ENCODE data around the gene PDE4DIP.
"Not testable (repeated sequence)": the region's sequence is repeated elsewhere in the genome, so short reads cannot be mapped to it uniquely, and the experiment has no call there.

PDE4DIP gene

DNA sequence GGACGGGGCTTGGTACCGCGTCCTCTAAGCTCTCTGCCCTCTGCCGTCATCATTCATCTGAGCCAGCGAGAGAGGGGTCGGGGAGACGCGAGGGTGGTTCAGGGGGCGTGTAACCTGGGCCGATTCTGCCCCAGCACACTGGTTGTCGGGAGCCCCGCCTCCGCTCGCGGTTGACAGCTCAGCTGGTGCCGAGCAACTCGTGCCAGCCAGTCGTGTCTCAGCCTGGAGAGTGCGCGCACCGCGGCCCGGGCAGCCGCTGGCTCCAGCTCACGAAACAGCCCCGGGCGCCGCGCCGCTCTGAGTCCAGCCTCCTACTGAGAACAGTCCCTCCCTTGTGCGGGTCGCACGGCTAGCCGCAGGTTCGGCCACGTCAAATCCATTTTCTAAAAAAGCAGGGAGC, at the start of gene PDE4DIP:
Gene PDE4DIP, plus strand, starts transcription at position 209 of the 400 bp plus-strand sequence. CDS start 347 bp downstream, outside the sequence.
- not testable (repeated sequence) for H3K27ac ChIP-seq; H3K4me1 ChIP-seq (ENCODE audit: control insufficient read depth in 1 of 2, insufficient read depth in 1 of 2, low read depth in 1 of 2, low read length in 1 of 2); H3K36me3 ChIP-seq; H3K9me3 ChIP-seq; H3K4me3 ChIP-seq (ENCODE audit: low read depth in 1 of 2, low read length in 1 of 2); H3K27me3 ChIP-seq

DNA sequence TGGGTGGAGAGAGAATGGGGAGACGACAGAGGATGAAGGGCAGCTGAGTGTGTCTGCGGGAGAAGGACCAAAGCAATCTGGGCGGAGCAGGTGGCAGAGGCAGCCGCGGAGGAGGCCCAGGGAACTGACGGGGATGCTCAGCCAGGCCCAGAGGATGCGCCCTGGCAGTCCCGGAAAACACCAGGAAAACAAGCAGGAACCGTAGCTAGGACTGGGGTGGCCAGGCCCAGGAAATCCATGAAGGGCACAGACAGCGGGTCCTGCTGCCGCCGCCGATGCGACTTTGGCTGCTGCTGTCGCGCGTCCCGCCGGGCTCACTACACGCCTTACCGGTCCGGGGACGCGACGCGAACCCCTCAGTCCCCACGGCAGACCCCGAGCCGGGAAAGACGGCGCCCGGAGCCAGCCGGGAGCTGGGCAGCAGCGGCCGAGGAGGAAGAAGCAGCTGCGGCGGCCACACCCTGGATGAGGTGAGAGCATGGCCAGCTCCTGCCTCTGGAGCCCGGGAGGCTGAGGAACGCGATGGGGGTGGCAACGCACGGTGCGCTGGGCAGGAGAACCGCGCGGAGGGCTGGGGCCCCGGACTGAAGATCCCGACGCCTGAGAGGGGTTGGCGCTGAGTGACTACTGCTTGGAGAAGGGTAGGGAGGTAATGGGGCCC, 35.8 kb upstream of the PDE4DIP start:
- not testable (repeated sequence) for H3K27me3 ChIP-seq; H3K27ac ChIP-seq; H3K4me1 ChIP-seq (ENCODE audit: control insufficient read depth in 1 of 2, insufficient read depth in 1 of 2, low read depth in 1 of 2, low read length in 1 of 2); H3K4me3 ChIP-seq (ENCODE audit: low read depth in 1 of 2, low read length in 1 of 2); H3K36me3 ChIP-seq; H3K9me3 ChIP-seq

DNA sequence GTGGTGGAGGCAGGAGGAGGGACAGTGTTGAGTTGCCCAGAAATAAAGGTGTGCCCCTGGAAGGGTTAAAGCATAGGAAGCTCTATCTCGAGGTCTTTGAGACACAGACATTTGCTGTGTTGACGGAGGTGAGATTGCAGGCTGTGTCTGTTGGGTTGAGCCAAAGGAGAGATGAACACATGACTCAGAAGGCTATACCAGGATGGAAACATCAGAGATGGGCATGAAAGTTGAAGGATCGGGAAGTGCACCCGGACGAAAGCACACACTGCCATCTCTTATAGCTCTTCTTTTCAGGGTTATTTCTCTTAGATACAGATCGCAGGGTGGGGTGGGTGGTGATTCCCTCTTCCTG, 35.3 kb upstream of the PDE4DIP start:
- not testable (repeated sequence) for H3K36me3 ChIP-seq; H3K4me3 ChIP-seq (ENCODE audit: low read depth in 1 of 2, low read length in 1 of 2); H3K27ac ChIP-seq; H3K27me3 ChIP-seq; H3K4me1 ChIP-seq (ENCODE audit: control insufficient read depth in 1 of 2, insufficient read depth in 1 of 2, low read depth in 1 of 2, low read length in 1 of 2); H3K9me3 ChIP-seq

DNA sequence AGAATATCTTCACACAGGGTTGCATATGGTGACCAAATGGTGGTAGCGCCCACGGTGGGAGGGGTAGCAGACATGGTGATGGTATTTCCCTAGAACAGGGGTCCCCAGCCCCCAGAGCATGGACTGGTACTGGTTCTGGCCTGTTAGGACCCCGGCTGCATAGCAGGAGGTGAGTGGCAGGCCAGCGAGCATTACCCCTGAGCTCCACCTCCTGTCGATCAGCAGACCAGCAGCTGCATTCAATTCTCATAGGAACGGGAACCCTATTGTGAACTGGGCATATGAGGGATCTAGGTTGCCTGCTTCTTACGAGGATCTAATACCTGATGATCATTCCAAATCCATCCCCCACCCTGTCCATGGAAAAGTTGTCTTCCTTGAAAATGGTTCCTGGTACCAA, 22.0 kb upstream of the PDE4DIP start:
- not testable (repeated sequence) for H3K36me3 ChIP-seq; H3K27ac ChIP-seq; H3K4me1 ChIP-seq (ENCODE audit: control insufficient read depth in 1 of 2, insufficient read depth in 1 of 2, low read depth in 1 of 2, low read length in 1 of 2); H3K27me3 ChIP-seq; H3K9me3 ChIP-seq; H3K4me3 ChIP-seq (ENCODE audit: low read depth in 1 of 2, low read length in 1 of 2)

DNA sequence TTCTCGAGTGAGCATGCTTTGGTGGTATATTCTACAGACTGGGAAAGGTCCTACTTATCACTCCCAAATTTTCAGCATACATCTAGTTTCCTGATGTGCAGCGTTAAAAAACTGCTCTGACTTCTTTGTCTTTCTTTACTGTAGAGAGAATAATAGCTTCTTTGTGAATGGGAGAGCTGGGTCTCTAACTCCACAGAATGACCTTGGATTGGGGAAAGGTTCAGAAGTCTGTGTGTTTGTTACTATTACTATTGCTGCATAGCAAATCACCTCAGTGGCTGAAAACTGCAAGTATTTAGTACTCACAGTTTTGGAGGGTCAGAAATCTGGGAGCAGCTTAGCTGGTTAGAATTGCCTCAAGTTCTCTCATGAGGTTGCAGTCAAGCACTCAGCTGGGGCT, 20.4 kb upstream of the PDE4DIP start:
- H3K4me3 ChIP-seq (ENCODE audit: low read depth in 1 of 2, low read length in 1 of 2); H3K27ac ChIP-seq; H3K4me1 ChIP-seq (ENCODE audit: control insufficient read depth in 1 of 2, insufficient read depth in 1 of 2, low read depth in 1 of 2, low read length in 1 of 2); H3K36me3 ChIP-seq; H3K27me3 ChIP-seq; H3K9me3 ChIP-seq: not testable (repeated sequence)

DNA sequence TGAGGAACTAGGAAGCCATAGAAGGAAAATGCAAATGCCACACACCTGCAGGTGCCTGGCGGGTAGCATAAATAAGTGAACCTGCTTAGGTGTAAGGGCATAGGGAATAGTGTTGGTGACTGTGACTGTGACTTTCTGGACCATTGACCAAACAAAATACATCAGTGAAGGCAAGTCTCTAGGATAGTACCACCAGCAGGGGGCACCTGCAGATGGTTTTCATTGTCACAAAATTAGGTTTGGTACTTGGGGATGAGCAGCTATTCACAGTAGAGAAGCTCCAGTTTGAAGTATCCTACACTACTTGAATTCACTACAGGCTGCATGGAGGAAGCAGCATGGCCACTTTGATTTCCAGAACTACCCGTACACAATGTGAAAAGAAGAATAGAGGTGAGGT, 19.2 kb upstream of the PDE4DIP start:
- H3K27me3 ChIP-seq; H3K27ac ChIP-seq; H3K9me3 ChIP-seq; H3K36me3 ChIP-seq; H3K4me3 ChIP-seq (ENCODE audit: low read depth in 1 of 2, low read length in 1 of 2); H3K4me1 ChIP-seq (ENCODE audit: control insufficient read depth in 1 of 2, insufficient read depth in 1 of 2, low read depth in 1 of 2, low read length in 1 of 2): not testable (repeated sequence)

DNA sequence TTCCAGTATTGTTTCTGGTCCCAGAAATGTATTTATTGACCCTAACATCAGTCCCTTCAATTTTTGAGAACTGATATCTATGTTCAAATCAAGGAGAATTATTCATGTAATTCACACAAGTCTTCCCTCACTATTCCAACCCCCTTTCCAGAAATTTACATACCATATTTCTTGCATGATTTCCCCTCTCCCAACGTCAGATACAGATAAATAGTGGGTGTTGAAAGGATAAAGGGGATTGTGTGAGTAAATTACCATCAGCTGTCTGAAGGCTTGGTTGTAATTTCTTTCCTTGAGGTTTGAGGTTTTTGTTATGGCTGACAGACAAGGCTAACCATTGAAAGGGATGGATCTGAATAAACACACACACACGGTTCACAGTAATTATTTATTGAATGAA, 15.7 kb upstream of the PDE4DIP start:
- H3K27ac ChIP-seq; H3K4me1 ChIP-seq (ENCODE audit: control insufficient read depth in 1 of 2, insufficient read depth in 1 of 2, low read depth in 1 of 2, low read length in 1 of 2); H3K9me3 ChIP-seq; H3K4me3 ChIP-seq (ENCODE audit: low read depth in 1 of 2, low read length in 1 of 2); H3K36me3 ChIP-seq; H3K27me3 ChIP-seq: not testable (repeated sequence)

DNA sequence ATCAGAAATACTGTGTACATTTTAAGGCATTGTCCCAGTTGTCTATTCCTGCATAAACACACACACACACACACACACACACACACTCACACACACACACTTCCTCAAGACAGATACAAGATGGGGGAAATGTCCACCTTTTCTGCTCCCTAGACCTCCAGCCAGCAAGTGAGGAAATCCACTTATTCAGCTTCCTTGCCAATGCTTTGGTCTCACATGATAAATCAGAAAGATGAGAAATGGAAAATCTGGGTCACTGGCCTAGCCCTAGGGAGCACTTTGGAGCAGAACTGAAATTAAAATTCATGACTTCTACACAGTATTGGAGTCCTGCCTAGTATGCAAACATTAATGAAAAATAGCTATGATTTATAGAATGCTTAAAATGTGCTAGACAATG, 15.3 kb upstream of the PDE4DIP start:
- H3K4me3 ChIP-seq (ENCODE audit: low read depth in 1 of 2, low read length in 1 of 2); H3K36me3 ChIP-seq; H3K27ac ChIP-seq; H3K9me3 ChIP-seq; H3K27me3 ChIP-seq; H3K4me1 ChIP-seq (ENCODE audit: control insufficient read depth in 1 of 2, insufficient read depth in 1 of 2, low read depth in 1 of 2, low read length in 1 of 2): not testable (repeated sequence)

DNA sequence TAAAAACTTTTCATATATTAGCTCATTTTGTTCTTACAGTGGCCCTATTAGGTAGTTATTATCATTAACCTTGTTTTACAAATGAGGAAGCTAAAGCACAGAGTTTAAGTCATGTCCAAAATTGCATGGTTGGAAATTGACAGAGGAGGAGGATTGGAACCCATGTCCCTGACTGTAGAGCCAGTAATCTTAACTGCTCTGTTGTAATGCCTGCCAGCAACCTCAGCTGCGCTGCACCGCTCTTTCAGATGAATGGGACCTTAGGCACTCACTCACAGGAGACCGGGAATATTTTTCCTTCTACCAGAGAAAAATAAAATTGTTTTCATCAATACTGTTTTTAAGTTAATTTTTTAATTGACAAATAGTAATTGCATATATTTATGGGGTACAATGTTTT, 14.9 kb upstream of the PDE4DIP start:
- not testable (repeated sequence) for H3K4me3 ChIP-seq (ENCODE audit: low read depth in 1 of 2, low read length in 1 of 2); H3K36me3 ChIP-seq; H3K27me3 ChIP-seq; H3K4me1 ChIP-seq (ENCODE audit: control insufficient read depth in 1 of 2, insufficient read depth in 1 of 2, low read depth in 1 of 2, low read length in 1 of 2); H3K27ac ChIP-seq; H3K9me3 ChIP-seq

DNA sequence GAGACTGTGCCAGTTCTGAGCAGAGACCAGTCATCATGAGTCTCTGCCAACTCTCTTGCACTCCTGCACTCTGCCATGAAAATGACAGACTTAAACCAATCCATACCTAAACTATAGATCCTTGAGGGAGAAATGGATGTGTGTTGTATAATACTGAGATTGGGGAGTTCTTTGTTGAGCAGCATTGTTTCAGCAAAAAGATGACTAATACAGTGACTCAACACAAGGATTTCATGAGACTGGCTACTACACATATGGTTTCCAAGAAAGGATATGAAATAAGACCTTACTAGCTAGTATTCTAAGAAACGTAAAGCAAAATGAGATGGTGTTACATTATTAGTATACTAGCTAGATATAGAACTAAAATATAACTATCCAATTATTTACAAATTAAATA, 3.0 kb upstream of the PDE4DIP start:
- not testable (repeated sequence) for H3K36me3 ChIP-seq; H3K4me3 ChIP-seq (ENCODE audit: low read depth in 1 of 2, low read length in 1 of 2); H3K4me1 ChIP-seq (ENCODE audit: control insufficient read depth in 1 of 2, insufficient read depth in 1 of 2, low read depth in 1 of 2, low read length in 1 of 2); H3K27ac ChIP-seq; H3K27me3 ChIP-seq; H3K9me3 ChIP-seq

DNA sequence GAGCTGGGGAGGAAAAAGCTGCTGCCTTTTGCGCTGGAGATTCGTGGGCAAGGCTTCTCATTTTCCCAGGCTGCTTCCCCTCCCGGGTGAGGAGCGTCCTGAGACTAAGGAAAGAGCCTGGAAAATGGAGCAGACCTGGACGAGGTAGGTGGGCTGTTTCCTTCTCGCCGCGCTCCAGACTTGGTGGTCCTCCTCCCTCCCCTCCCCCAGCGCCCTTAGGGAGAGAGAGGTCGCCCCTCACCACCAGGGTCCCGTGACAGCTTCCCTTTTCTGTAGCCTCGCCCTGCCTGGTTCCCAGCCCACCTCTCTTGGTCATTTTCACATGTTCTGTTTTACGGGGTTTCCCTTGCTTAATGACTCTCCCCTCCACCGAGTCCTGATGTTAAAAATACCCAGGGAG, 423 bp downstream of the PDE4DIP start:
- not testable (repeated sequence) for H3K36me3 ChIP-seq; H3K4me3 ChIP-seq (ENCODE audit: low read depth in 1 of 2, low read length in 1 of 2); H3K27ac ChIP-seq; H3K9me3 ChIP-seq; H3K4me1 ChIP-seq (ENCODE audit: control insufficient read depth in 1 of 2, insufficient read depth in 1 of 2, low read depth in 1 of 2, low read length in 1 of 2); H3K27me3 ChIP-seq

DNA sequence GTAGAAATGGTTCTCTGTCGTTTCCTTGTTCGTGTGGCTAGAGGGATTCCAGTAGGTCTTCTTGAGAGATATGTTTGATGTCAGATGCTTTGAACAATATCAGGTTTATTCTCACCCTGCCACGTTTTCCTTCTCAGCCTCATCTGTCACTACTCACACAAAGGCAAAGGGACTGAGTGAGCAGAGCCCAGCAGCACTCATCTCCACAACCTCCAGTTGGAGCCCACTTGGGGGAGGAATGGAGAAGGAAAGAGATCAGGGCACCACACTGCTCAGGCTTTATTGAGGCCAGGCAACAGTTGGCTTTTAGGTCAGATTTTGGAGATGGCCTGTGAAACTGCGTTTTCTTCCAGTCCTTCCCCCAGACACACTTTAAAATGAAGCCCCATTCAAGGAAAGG, 840 bp downstream of the PDE4DIP start:
- not testable (repeated sequence) for H3K27me3 ChIP-seq; H3K4me3 ChIP-seq (ENCODE audit: low read depth in 1 of 2, low read length in 1 of 2); H3K27ac ChIP-seq; H3K36me3 ChIP-seq; H3K4me1 ChIP-seq (ENCODE audit: control insufficient read depth in 1 of 2, insufficient read depth in 1 of 2, low read depth in 1 of 2, low read length in 1 of 2); H3K9me3 ChIP-seq

DNA sequence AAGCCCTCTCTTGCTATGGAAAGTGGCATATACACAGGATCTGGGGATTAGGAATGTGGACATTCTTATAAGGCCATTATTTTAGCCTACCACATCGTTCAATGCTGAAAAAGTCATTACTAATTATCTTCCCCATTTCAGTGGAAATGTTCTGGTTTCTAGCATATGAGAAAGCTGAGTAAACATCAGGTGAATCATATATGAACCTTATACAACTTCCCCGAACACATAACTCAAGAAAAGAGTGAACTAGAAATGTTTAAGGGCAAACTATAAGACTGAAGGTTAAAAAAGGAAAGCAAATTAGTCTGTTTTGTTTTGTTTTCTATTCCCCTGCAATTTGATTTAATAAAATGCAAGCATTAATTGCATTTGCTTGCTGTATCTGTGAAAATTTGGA, 6.1 kb downstream of the PDE4DIP start:
- not testable (repeated sequence) for H3K4me1 ChIP-seq (ENCODE audit: control insufficient read depth in 1 of 2, insufficient read depth in 1 of 2, low read depth in 1 of 2, low read length in 1 of 2); H3K4me3 ChIP-seq (ENCODE audit: low read depth in 1 of 2, low read length in 1 of 2); H3K9me3 ChIP-seq; H3K27ac ChIP-seq; H3K36me3 ChIP-seq; H3K27me3 ChIP-seq

DNA sequence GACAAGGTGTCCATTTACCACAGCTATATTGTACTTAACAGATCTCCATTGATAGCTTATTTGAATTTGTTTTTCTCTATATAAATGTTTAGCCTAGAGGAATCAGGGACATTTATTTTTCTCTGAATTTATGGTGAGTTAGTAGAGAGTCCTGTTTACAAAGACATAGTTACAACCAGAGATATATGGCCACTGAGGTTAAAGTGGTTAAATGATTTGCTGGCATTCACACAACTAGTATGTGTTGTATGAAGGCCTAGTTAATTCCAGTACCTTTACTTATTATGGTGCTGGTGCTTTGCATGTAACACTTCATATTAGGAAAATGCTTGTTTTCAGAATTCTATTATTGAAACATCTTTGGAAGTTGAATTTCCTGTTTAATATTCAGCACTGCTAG, 6.6 kb downstream of the PDE4DIP start:
- H3K36me3 ChIP-seq; H3K27ac ChIP-seq; H3K4me1 ChIP-seq (ENCODE audit: control insufficient read depth in 1 of 2, insufficient read depth in 1 of 2, low read depth in 1 of 2, low read length in 1 of 2); H3K4me3 ChIP-seq (ENCODE audit: low read depth in 1 of 2, low read length in 1 of 2); H3K27me3 ChIP-seq; H3K9me3 ChIP-seq: not testable (repeated sequence)

DNA sequence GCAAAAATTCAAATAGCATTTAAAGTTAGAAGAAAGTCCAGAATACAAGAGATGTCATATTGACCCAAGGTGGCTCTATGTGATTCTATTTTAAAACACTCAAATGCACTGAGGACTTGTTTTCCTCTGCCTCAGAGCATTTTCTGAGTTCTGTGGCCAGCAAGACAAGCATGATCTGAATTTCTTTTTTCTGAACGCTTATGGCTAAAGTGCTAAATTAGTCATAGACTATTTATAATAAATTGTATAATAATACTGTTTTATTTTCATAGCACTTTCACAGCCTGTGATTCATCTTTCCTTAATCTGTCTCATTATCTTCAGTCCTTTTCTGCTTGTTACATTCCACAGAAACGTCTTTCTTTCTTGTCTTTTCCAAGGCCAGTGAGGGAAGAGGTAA, 7.5 kb downstream of the PDE4DIP start:
- H3K27me3 ChIP-seq; H3K9me3 ChIP-seq; H3K4me3 ChIP-seq (ENCODE audit: low read depth in 1 of 2, low read length in 1 of 2); H3K4me1 ChIP-seq (ENCODE audit: control insufficient read depth in 1 of 2, insufficient read depth in 1 of 2, low read depth in 1 of 2, low read length in 1 of 2); H3K27ac ChIP-seq; H3K36me3 ChIP-seq: not testable (repeated sequence)

Data from neutrophil (primary cell).